SIG-M5 (cell line): Measurements from ENCODE around the gene CALR3.
"Not testable (repeated sequence)": the region's sequence is repeated elsewhere in the genome, so short reads cannot be mapped to it uniquely, and the experiment has no call there.

Experiments used
- DNase-seq: peaks from one replicate; lab custom pipeline; 2025; lab: John Stamatoyannopoulos, UW

The CALR3 gene, protein sequence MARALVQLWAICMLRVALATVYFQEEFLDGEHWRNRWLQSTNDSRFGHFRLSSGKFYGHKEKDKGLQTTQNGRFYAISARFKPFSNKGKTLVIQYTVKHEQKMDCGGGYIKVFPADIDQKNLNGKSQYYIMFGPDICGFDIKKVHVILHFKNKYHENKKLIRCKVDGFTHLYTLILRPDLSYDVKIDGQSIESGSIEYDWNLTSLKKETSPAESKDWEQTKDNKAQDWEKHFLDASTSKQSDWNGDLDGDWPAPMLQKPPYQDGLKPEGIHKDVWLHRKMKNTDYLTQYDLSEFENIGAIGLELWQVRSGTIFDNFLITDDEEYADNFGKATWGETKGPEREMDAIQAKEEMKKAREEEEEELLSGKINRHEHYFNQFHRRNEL

DNA sequence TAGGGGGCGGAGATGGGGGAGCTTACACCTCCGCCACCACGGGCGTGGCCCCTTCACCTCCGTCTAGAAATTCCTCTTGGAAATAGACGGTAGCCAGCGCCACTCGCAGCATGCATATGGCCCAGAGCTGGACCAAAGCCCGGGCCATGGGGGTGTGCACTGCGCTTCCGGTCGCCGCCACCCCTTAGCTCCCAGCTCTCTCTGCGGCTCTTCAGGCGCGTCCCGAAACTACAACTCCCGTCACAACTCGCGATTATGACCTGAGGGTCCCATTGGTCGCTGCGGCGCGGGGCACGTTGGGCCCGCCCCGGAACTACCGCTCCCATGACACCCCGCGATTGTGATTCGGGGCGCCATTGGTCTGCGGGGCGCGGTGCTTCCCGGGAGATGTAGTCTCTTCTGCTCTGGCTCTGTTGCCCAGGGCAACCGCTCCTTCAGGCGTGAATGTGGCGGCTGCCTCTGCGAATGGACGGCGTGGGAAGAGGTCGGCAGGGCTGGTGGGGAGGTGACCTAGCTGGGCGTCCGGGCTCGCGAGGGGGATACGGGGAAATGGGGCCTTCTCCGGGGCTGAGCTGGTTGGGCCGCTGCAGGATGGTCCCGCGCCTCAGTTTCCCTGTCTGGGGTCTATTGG lies at the start of gene CALR3, which contains the start of gene C19orf44:
Gene CALR3, minus strand, starts transcription at position 186 of the 631 bp plus-strand sequence. Its CDS starts 38 bp downstream, at position 148.
Gene C19orf44, plus strand, starts transcription at position 413 of the 631 bp plus-strand sequence. CDS start 4,399 bp downstream, outside the sequence.
- peak; percentile 85 for DNase-seq

DNA sequence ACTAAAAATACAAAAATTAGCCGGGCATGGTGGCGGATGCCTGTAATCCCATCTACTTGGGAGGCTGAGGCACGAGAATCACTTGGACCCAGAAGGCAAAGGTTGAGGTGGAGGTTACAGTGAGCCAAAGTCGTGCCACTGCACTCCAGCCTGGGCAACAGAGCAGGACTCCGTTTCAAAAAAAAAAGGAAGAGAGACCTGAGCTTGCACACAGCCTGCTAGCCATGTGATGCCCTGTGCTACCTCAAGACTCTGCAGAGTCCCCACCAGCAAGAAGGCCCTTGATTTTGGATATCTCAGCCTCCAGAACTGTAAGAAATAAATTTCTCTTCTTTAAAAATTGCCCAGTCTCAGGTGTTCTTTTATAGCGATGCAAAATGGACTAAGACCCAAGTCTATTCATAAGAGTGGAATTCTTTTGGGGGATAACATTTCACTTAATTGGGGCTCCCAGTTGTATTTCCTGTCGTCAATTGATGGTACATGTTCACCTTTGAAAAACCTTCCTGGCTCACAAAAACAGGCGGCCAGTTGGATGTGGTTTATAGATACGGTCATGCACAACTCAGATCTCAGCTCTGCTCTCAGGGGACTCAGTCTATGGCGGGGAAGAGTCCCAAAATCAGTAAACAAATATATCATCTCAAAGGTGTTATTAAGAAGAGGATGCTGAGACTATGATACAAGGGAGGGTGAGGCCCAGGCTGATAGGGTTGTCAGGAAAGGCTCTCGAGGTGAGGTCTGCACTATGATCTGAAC lies 48.7 kb upstream of the CALR3 start:
- no peak for DNase-seq

DNA sequence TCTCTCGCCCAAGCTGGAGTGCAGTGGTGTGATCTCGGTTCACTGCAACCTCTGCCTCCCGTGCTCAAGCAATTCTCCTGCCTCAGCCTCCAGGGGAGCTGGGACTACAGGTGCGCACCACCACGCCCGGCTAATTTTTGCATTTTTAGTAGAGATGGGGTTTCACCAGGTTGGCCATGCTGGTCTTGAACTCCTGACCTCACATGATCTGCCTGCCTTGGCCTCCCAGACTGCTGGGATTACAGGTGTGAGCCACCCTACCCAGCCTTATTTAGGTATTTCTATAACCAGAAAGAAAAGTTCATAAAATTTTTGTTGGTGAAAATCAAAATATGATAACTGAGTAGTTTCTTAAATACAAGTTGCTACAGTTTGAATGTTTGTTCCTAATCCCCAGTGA lies 47.8 kb upstream of the CALR3 start:
- not testable (repeated sequence) for DNase-seq

DNA sequence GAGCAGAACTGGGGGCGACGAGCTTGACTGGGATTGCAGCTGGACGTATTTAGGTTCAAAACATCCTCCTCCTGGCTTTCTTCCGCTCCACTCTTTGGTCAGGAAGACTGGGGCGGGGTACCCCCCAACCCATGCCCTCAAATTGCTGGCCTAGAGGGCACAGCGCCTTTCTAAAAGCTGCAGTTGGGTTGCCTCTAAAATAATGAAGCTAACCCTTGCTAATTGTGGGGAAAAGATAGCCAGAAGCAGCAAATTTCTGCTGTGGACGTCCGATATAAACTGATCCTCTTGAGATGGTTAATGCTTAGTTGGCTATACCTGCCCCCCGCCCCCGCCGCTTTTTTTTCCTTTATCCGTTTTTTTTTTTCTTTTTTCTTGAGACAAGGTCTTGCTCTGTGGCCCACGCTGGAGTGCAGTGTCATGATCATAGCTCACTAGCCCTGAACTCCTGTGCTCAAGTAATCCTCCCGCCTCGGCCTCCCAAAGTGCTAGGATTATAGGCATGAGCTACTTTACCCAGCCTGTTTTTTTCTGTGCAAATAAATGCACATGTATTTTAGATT lies 47.0 kb upstream of the CALR3 start:
- DNase-seq: no peak

DNA sequence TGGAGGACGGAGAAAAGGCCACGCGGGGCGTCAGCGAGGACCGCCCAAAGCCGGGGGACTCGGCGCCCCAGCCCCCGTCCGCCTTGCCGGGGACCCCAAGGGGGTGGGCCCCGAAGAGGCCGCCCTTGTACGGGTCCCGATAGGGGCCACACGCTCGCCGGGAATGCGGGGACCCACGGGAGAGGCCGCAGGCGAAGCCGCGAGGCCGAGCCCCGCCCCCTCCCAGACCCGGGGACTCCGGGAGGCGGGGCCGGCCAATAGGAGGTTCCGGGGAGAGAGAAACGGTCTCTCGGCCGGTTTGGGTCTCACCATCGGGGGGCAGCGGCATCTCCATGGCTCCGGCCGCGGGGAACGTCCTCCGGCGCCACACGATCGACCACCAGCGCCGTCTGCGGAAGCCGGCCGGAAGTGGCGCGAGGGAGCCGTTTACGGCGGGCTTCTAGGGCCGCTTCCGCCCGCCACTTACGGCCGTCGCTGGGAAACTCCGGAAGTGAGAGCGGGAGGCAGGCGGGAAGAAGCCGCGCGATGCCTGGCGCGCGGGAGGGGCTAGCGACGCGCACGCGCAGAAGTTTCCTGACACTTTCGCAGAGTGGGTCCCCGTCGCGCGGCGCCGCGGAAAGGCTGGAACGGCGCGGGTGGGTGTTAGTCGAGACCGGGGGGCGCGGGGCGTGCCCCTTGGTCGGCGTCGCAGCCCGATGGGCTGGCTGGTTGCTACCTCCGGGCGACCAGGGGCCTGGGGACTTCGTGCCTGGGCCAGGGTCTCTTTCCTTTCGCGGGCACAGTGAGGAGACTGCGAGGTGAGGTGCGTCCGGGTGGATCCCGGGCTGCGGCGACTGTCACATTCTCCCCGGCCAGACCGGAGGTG lies 46.3 kb upstream of the CALR3 start, which contains the start of gene CHERP:
Gene CHERP, minus strand, starts transcription at position 393 of the 865 bp plus-strand sequence. Its CDS starts 59 bp downstream, at position 334.
- peak; percentile 44 for DNase-seq

DNA sequence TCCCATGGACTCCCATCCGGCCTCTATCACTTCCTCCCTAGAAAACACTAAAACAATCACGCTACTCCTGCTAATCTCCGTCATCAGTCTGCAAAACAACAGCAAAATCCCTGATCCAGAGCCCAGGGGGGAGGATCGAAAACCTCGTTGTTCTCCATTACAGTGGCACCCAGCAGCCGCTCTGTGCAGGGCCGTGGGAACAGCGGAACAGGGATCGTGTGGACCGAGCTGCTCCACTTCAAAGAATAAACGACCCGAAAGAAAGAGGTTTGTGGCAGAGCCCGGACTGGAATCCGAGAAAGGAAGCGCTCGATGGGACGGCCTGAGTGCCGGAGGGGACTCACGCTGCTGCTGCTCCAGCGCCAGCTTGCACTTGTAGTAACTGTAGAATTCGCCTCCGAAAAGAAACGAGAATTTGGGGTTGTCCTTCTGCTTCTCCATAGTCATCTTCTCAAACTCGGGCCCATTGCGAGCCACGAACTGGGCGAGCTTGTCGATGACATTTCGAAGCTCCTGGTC lies 45.6 kb upstream of the CALR3 start:
- DNase-seq: no peak

DNA sequence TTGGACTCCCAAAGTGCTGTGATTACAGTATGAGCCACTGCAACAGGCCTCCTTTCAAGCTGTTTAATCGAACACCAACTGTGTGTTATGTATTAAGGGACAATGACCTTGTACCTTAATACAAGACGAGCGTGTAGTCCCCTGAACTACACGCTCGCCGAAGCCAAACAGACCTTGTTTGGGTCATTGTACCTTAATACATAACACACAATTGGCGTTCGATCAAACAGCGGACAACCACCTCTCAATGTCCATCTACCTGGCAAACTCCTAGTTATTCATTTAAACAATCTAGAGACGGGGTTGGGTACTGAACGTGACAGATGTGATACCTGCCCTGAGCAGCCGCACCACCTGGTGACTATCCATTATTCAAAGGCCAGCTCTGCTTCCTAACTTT lies 45.0 kb upstream of the CALR3 start:
- no peak for DNase-seq

DNA sequence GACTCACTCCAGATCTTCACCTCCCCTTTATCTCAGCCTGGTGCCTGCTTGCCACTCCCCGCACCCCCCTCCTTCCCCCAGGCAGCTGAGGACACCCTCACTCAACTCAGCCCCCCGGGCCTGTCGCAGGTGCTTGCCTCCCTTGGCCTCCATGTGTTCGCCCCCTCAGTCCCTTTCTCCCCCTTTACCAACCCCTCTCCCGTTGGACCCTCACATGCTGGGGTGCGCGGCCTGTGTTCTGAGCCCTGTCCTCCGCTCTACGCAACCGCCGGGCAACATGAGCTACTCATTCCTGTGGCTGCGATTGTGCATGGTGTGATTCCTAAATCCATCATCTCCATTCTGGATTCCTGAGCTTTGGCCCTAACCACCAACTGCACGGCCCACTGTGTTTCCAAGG lies 41.1 kb upstream of the CALR3 start:
- DNase-seq: no peak

DNA sequence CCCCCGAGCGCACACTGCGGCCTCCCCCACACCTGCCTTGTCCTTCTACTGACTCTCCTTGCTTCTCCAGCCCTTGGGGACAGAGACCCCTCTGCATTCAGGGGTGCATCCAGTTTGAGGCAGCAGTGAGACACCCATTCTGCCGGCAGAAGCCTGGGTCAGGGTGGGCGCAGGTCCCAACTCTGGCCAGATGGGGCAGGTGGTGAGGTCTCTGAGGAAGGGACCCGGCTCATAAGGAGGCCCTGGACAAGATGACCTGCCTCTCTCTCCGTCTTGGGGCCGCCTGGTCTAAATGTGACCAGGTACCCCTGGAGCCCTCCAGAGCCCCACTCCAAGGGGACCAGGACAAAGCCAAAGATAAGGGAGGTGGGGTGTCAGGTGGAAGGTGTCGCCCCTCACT lies 40.2 kb upstream of the CALR3 start:
- no peak for DNase-seq

DNA sequence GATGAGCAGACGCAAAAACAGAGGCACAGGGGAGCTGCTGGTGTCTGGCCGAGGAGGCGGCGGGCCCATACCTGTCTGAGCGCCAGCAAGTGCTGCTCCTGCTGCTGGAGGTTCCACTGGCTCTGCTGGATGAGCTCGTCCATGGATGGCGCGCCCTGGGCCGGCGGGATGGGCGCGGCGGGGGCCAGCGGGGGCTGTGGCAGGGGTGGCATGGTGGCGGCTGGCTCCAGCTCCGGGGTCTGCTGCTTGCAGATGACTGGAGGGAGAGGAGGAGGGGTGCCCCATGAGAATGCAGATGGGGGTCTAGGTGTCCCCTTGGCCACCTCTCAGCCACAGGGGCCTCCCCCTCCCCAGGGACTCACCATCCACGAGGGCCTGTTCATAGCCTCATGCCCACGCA lies 39.4 kb upstream of the CALR3 start:
- DNase-seq: no peak

DNA sequence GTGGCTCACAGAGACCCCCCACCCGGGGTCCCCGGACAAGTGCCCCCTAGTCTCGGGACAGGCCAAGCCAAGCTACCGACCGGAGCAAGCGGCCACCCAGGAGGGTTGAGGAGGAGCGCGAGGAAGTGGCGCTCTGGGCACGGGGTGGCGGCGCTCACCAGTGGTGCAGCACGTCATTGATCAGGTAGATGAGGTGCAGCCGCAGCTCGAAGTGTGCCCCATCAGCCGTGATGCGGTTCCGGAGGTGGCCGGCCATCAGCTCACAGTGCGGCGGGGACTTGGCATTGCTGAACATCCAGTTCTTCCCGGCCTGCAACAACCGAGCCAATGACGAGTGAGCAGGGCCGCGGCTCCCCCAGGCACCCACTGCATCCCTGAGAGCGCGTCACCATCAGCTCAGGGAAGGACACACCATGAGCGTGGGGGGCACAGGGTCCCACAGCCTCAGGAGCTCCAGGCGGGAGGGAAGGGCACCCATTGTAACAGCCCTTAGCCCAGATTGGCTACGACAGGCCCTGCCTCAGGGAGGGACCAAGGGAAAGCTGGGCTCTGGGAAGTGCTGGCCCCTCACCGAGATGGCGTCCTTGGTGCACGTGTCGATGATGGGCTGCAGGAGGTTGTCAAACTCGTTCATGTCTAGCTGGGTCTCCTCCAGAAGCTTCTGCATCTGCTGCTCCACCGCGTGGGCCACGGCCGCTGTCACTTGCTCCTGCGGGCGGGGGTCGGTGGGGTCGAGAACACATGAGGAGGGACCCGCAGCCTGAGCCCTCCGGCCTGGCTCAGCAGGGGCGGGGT lies 36.7 kb upstream of the CALR3 start:
- no peak for DNase-seq

DNA sequence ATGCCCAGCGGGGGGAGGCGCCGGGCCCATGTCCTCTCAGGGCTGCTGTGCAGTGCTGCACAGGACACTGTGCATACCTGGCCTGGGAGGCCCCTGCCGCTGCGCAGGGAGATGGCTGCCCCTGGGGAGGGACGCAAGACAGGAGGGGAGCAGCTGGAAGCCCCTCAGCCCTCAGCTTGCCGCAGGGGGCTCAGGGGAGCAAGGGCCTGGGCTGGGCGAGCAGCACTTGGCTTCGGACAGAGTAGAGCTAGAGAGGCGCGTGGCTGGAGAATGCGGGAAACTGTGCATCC lies 35.4 kb upstream of the CALR3 start:
- DNase-seq: no peak

DNA sequence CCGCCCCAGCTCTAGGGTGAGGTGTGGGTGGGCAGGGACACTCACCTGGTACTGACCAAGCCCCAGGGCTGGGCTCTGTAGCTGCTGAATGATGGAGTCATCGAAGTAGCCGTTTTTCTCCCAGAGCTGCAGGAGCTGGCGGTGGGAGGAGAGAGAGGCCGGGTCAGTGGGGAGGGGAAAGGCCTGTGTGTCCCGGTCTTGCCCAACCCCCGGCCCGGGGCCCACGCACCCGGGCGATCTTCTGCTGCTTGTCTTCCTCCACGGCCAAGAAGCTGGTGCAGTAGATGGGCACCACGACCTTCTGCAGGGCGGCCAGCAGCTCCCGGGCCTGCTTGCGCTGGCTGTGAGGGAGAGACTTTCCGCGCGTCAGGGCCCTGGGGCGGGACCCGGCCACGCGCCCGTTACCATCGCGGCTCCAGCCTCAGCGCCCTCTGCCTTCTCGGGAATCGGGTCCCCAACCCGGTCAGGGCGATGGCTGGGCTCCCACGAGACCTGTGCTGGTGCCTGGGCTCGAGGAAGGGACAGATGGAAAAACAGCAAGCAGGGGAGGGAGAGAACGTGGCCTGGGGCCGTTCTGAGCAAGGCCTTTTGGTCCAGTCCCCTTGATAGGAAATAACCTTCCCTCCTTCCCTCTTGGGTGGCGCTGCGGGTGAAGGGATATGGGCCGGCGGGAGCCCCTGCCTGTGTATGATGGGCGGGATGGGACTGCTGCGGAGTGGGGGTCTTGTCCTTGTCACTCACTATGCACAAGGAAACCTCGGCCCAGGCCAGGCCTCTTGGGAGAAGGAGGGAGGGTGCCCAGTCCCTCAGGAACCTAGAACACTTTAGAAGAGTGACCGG lies 34.8 kb upstream of the CALR3 start:
- DNase-seq: no peak

DNA sequence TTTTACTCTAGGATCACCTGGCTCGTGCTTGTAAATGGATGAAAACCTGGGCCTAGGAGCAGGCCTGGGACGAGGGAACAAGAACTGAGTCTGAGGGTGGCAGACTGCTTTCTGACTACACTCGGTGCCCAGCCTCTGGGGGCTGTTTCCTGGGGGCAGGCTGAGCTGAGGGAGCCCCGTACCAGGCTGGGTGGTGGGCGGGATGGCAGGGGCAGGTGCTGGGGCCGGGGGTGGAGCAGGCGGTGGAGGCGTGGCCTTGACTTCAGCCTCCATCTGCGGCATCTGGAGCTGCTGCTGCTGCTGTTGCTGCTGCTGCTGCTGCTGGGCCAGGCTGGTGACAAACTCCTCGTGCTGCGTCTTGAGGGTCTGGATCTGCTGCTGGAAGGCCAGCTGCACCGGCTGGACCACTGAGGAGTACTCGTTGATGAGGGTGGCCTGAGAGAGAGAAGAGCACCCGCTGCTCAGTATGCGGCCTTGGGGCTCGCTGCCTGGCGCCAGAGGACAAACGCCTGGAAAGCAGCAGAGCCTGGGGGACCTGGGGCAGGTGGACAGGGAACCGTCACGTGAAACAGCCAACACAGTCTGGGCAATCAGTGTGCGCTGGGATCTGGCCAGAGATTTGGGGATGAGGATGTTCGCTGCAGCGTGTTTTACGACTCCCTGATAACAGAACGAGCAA lies 33.6 kb upstream of the CALR3 start:
- no peak for DNase-seq

DNA sequence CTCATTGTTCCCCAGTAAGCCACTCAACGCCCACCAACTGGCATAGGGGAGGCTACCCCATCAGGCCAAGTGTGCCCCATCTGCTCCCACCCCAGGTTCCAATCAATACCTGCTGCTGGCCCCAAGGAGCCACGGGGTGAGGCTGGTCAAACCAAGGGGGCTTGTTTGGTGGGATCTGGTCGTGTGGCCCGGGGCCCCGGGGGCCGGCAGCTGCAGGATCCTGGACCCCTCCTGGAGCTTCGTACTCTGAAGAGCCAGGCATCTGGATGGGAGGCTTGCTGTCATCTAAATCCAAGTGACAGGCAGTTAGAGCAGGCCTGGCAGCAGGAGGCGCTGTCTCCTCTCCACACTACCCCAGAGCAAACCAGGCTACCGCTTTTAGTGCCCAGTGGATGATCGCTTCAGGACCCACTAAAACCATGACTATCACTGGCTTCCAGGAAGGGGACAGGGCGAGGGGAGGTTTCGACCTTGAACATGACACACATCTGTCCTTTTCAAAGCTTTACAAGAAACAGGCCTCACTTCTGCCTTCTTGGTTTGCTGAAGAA lies 32.1 kb upstream of the CALR3 start:
- DNase-seq: no peak

DNA sequence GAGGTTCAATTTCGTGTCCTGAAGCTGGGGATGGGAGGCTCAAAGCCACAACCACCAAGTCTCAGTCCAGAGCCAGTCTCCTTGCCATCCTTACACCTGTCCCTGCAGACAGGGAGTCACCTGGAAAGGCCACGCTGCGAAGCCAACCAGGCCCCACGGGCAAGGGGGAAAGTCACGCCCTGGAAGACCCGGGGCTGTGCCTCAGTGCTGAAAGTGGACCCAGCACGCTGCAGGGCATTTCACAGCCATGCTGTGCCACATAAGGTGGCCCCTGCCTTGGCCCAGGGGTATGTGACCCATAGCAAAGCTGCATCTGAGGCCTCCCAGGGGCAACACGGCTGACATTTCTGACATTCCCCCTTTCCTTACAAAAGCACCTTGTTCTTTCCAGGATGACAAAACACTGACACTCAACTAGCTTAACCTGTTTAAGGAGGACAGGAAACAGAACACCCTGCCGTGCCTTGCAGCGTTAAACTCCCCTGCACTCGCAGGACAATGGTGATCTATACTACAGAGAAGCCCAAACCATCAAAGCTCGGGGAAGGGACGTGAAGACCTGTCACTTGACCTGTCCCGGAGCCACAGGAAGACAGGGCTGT lies 31.5 kb upstream of the CALR3 start:
- no peak for DNase-seq

DNA sequence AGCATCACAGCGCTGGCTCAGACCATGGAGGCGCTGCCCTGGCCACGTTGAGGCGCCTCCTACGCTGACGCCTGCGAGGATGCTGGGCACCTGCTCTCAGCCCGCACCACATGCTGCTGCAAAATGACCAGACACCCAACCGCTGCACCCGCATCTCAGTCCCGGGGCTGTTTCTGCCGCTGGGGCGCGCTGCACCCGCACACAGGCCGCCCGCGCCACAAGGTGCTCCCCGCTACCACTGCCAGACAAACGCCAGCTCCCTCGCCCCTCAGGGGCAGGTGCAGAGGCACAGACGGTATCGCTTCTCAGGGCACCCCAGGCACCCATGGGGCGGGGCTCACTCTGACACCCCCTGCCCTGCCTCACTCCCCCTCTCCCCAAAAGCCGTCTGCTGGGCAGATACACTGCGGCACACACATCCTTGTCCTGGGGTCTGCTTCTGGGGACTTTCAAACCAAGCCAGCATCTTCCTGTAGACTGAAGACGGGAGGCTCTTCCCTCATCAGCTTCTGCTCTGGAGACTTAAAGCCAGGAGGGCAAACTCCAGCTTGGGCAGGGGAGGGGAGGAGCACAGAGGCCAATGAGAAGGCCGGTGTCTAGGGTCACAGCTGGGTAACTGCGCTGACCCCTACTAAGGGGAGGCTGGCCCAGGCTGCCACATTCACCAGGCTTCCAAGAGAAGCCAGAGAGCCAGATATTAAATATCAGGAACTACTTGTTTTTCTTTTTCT lies 29.9 kb upstream of the CALR3 start:
- no peak for DNase-seq
